Body of pancreas (tissue), 4 donors: ENCODE data around the gene C2.

Experiments used
- CTCF ChIP-seq, 7 experiments: fragments of 450-650 bp in 4 of 7; fragments of 200-600 bp in 3 of 7; sonication (generic) in 3 of 7; IDR thresholded peaks; one replicate each; pipeline ENCODE4 v1.5.1; 2016 to 2019; ENCODE audit warnings: antibody characterized with exemption in 7 of 7
- POLR2A ChIP-seq, 3 donors: fragments of 450-650 bp; IDR thresholded peaks; one replicate each; pipeline ENCODE4 v1.6.1; 2016; ENCODE audit warnings: antibody characterized with exemption in 3 of 3, mild to moderate bottlenecking in 2 of 3

GRCh38 chr6:31915756-31916155 is 11.8 kb upstream of the C2 start:
- TF ChIP-seq POLR2A (IDR thresholded peaks at IDR 0.05) = no peak
- no peak for TF ChIP-seq CTCF (IDR thresholded peaks at IDR 0.05)
